ENCODE results near the gene PTPRN.

The PTPRN gene

GRCh38 chr2:219309278-219309677 lies at the start of gene PTPRN:
Gene PTPRN (minus strand): TSS chr2:219309401. CDS start chr2:219309332, 69 bp downstream.
- Histone ChIP-seq H3K36me3 (ENCODE audit: control insufficient read depth, insufficient read depth, low read length) (no peaks in the 10 kb centered on the region), H3K4me1 (ENCODE audit: control insufficient read depth, insufficient read depth, low read length) (no peaks in the 10 kb centered on the region), H3K27me3 (ENCODE audit: control insufficient read depth, insufficient read depth, low read length) (peaks cover 26% of the 10 kb centered on the region), H3K9me3 (ENCODE audit: control insufficient read depth, low read length) (no peaks in the 10 kb centered on the region), H3K9ac (ENCODE audit: low read length) (no peak within 1 kb of the TSS), H3K4me3 (ENCODE audit: low read length) (no peak within 1 kb of the TSS)

- Histone ChIP-seq H3K9me3 (ENCODE audit: control insufficient read depth, low read length) (no peaks in the 10 kb centered on the region), H3K4me3 (ENCODE audit: low read length) (no peak overlapping the region), H3K36me3 (ENCODE audit: control insufficient read depth, insufficient read depth, low read length) (no peaks in the 10 kb centered on the region), H3K27me3 (ENCODE audit: control insufficient read depth, insufficient read depth, low read length) (peaks cover 39% of the 10 kb centered on the region), H3K9ac (ENCODE audit: low read length) (no peak overlapping the region), H3K4me1 (ENCODE audit: control insufficient read depth, insufficient read depth, low read length) (peaks cover 9% of the 10 kb centered on the region)
Measured at GRCh38 chr2:219358170-219359075, 49.2 kb upstream of the PTPRN start.

GRCh38 chr2:219356834-219357233 lies 47.6 kb upstream of the PTPRN start:
- Histone ChIP-seq H3K9ac (ENCODE audit: low read length) (no peak overlapping the region), H3K4me3 (ENCODE audit: low read length) (no peak overlapping the region), H3K27me3 (ENCODE audit: control insufficient read depth, insufficient read depth, low read length) (peaks cover 39% of the 10 kb centered on the region), H3K36me3 (ENCODE audit: control insufficient read depth, insufficient read depth, low read length) (no peaks in the 10 kb centered on the region), H3K4me1 (ENCODE audit: control insufficient read depth, insufficient read depth, low read length) (peaks cover 9% of the 10 kb centered on the region), H3K9me3 (ENCODE audit: control insufficient read depth, low read length) (no peaks in the 10 kb centered on the region)

GRCh38 chr2:219354582-219354981 lies 45.4 kb upstream of the PTPRN start:
- H3K9me3 ChIP-seq (ENCODE audit: control insufficient read depth, low read length): no peaks in the 10 kb centered on the region
- peaks cover 40% of the 10 kb centered on the region for H3K27me3 ChIP-seq (ENCODE audit: control insufficient read depth, insufficient read depth, low read length)
- H3K36me3 ChIP-seq (ENCODE audit: control insufficient read depth, insufficient read depth, low read length): no peaks in the 10 kb centered on the region
- H3K4me1 ChIP-seq (ENCODE audit: control insufficient read depth, insufficient read depth, low read length): peaks cover 9% of the 10 kb centered on the region
- H3K9ac ChIP-seq (ENCODE audit: low read length): no peak overlapping the region
- H3K4me3 ChIP-seq (ENCODE audit: low read length): no peak overlapping the region

GRCh38 chr2:219353129-219353528 lies 43.9 kb upstream of the PTPRN start:
- Histone ChIP-seq H3K4me3 (ENCODE audit: low read length) (no peak overlapping the region), H3K9me3 (ENCODE audit: control insufficient read depth, low read length) (no peaks in the 10 kb centered on the region), H3K27me3 (ENCODE audit: control insufficient read depth, insufficient read depth, low read length) (peaks cover 30% of the 10 kb centered on the region), H3K9ac (ENCODE audit: low read length) (no peak overlapping the region), H3K36me3 (ENCODE audit: control insufficient read depth, insufficient read depth, low read length) (no peaks in the 10 kb centered on the region), H3K4me1 (ENCODE audit: control insufficient read depth, insufficient read depth, low read length) (peaks cover 2% of the 10 kb centered on the region)

- Histone ChIP-seq H3K36me3 (ENCODE audit: control insufficient read depth, insufficient read depth, low read length) (no peaks in the 10 kb centered on the region), H3K9me3 (ENCODE audit: control insufficient read depth, low read length) (no peaks in the 10 kb centered on the region), H3K4me1 (ENCODE audit: control insufficient read depth, insufficient read depth, low read length) (no peaks in the 10 kb centered on the region), H3K9ac (ENCODE audit: low read length) (no peak overlapping the region), H3K4me3 (ENCODE audit: low read length) (no peak overlapping the region), H3K27me3 (ENCODE audit: control insufficient read depth, insufficient read depth, low read length) (peaks cover 26% of the 10 kb centered on the region)
Measured at GRCh38 chr2:219352448-219353023, 43.3 kb upstream of the PTPRN start.

GRCh38 chr2:219350710-219351221 lies 41.6 kb upstream of the PTPRN start:
- Histone ChIP-seq H3K36me3 (ENCODE audit: control insufficient read depth, insufficient read depth, low read length) (no peaks in the 10 kb centered on the region), H3K4me1 (ENCODE audit: control insufficient read depth, insufficient read depth, low read length) (no peaks in the 10 kb centered on the region), H3K4me3 (ENCODE audit: low read length) (no peak overlapping the region), H3K27me3 (ENCODE audit: control insufficient read depth, insufficient read depth, low read length) (peaks cover 16% of the 10 kb centered on the region), H3K9me3 (ENCODE audit: control insufficient read depth, low read length) (no peaks in the 10 kb centered on the region), H3K9ac (ENCODE audit: low read length) (no peak overlapping the region)

- no peak overlapping the region for H3K9ac ChIP-seq (ENCODE audit: low read length)
- H3K4me3 ChIP-seq (ENCODE audit: low read length): no peak overlapping the region
- H3K27me3 ChIP-seq (ENCODE audit: control insufficient read depth, insufficient read depth, low read length): peaks cover 16% of the 10 kb centered on the region
- H3K4me1 ChIP-seq (ENCODE audit: control insufficient read depth, insufficient read depth, low read length): no peaks in the 10 kb centered on the region
- no peaks in the 10 kb centered on the region for H3K36me3 ChIP-seq (ENCODE audit: control insufficient read depth, insufficient read depth, low read length)
- H3K9me3 ChIP-seq (ENCODE audit: control insufficient read depth, low read length): no peaks in the 10 kb centered on the region
Measured at GRCh38 chr2:219350215-219350614, 41.0 kb upstream of the PTPRN start.

GRCh38 chr2:219344751-219345430 lies 35.7 kb upstream of the PTPRN start:
- Histone ChIP-seq H3K9me3 (ENCODE audit: control insufficient read depth, low read length) (no peaks in the 10 kb centered on the region), H3K9ac (ENCODE audit: low read length) (no peak overlapping the region), H3K4me1 (ENCODE audit: control insufficient read depth, insufficient read depth, low read length) (peaks cover 5% of the 10 kb centered on the region), H3K4me3 (ENCODE audit: low read length) (no peak overlapping the region), H3K36me3 (ENCODE audit: control insufficient read depth, insufficient read depth, low read length) (no peaks in the 10 kb centered on the region), H3K27me3 (ENCODE audit: control insufficient read depth, insufficient read depth, low read length) (peaks cover 4% of the 10 kb centered on the region)

- no peaks in the 10 kb centered on the region for H3K4me1 ChIP-seq (ENCODE audit: control insufficient read depth, insufficient read depth, low read length)
- H3K9me3 ChIP-seq (ENCODE audit: control insufficient read depth, low read length): no peaks in the 10 kb centered on the region
- H3K9ac ChIP-seq (ENCODE audit: low read length): no peak overlapping the region
- H3K36me3 ChIP-seq (ENCODE audit: control insufficient read depth, insufficient read depth, low read length): no peaks in the 10 kb centered on the region
- H3K27me3 ChIP-seq (ENCODE audit: control insufficient read depth, insufficient read depth, low read length): peaks cover 30% of the 10 kb centered on the region
- H3K4me3 ChIP-seq (ENCODE audit: low read length): no peak overlapping the region
Measured at GRCh38 chr2:219335373-219335786, 26.2 kb upstream of the PTPRN start.

GRCh38 chr2:219334076-219334475 lies 24.9 kb upstream of the PTPRN start:
- Histone ChIP-seq H3K27me3 (ENCODE audit: control insufficient read depth, insufficient read depth, low read length) (peaks cover 30% of the 10 kb centered on the region), H3K36me3 (ENCODE audit: control insufficient read depth, insufficient read depth, low read length) (no peaks in the 10 kb centered on the region), H3K9ac (ENCODE audit: low read length) (no peak overlapping the region), H3K4me1 (ENCODE audit: control insufficient read depth, insufficient read depth, low read length) (no peaks in the 10 kb centered on the region), H3K9me3 (ENCODE audit: control insufficient read depth, low read length) (no peaks in the 10 kb centered on the region), H3K4me3 (ENCODE audit: low read length) (no peak overlapping the region)

- Histone ChIP-seq H3K9ac (ENCODE audit: low read length) (no peak within 1 kb of the TSS), H3K9me3 (ENCODE audit: control insufficient read depth, low read length) (no peaks in the 10 kb centered on the region), H3K36me3 (ENCODE audit: control insufficient read depth, insufficient read depth, low read length) (no peaks in the 10 kb centered on the region), H3K4me1 (ENCODE audit: control insufficient read depth, insufficient read depth, low read length) (no peaks in the 10 kb centered on the region), H3K4me3 (ENCODE audit: low read length) (no peak within 1 kb of the TSS), H3K27me3 (ENCODE audit: control insufficient read depth, insufficient read depth, low read length) (peaks cover 34% of the 10 kb centered on the region)
Measured at GRCh38 chr2:219332542-219332941, 23.3 kb upstream of the PTPRN start, which contains the start of gene RESP18. Gene RESP18 (minus strand): TSS chr2:219332744.
